ENCODE measurements around the gene RUSC2.
"Not testable (repeated sequence)": the region's sequence is repeated elsewhere in the genome, so short reads cannot be mapped to it uniquely, and the experiment has no call there.

The RUSC2 gene

DNA sequence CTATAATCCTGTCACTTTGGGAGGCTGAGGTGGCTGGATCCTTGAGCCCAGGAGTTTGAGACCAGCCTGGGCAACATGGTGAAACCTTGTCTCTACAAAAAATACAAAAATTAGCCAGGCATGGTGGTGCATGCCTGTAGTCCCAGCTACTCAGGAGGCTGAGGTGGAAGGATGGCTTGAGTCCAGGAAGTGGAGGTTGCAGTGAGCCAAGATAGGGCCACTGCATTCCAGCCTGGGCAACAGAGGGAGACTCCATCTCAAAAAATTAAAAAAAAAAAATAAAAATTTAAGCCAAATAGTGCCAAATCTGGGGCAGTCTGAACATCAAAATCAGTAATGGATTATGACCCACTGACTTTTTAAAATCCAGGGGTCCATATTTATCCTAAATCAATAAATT is 33.6 kb downstream of the RUSC2 start:
- DNase-seq (ENCODE audit: low read depth): not testable (repeated sequence)

DNA sequence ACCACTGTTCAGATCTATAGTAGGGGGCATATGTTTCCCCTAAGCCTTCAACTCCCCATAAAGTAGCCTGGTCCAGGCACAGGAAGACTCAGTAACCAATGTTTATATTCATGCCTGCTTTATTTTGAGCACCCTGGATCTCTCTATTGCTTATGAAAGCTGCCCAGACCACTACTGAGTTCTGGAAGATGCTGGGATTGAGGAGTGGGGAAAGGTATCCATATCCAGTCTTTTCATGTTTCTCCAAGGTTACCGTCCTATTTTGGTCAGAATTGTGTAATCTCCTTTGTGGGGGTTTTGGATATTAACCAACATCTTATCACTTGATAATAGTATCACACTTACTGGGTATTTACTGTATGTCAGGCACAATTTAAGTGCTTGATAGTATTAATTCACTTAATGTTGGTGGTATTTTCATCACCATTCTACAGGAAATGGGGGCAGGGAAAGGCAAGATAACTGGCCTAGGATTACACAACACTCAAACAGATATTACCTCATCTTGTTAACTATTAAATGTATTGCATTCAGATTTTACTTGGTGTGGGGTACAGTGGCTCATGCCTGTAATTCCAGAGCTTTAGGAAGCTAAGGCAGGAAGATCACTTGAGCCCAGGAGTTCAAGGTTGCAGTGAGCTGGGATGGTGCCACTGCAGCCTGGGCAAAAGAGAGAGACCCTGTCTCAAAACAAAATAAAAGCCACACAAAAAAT is 36.3 kb downstream of the RUSC2 start:
- no peak for DNase-seq (ENCODE audit: low read depth)

DNA sequence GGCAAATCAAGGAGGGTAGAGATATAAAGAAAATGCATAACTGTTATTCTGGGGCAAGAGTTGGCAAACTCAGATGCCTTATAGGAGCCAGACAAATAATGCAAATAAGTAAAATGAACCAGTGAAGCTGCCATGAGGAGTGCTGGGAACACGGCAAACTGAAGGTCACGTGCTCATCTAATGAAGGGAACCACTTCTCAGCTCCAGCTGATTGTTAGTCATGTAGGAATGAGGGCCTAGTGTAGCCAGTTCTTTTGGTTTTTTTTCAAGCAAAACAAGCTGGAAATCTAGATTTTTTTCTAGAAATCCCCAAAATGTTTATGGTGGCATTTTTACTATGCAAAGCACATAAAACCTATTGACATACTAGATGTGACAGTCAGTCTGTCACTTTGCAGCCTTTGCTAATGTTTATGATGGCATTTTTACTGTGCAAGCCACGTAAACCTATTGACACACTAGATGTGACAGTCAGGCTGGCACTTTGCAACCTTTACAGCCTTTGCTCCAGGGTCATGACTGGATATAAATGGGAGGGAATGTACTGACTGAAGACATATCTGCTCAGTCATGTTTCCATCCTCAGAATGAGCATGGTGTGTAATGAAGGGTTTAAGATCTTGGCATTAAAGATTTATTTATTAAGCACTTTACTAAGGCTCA is 39.4 kb downstream of the RUSC2 start:
- no peak for DNase-seq (ENCODE audit: low read depth)

DNA sequence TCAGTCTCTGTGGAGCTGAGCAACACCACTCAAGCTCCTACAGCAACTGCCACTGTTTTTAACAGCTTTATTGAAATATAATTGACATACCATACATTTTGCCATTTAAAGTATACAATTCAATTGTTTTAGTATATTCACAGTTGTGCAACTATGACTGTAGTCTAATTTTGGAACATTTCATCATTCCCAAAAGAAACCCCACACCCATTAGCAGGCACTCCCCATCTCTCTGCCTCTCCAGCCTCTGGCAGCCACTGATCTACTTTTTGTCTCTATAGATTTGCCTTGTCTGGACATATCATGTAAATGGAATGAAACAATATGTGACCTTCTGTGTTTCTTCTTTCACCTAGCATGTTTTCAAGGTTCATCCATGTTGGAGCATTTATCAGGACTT is 43.5 kb downstream of the RUSC2 start:
- DNase-seq (ENCODE audit: low read depth): no peak

DNA sequence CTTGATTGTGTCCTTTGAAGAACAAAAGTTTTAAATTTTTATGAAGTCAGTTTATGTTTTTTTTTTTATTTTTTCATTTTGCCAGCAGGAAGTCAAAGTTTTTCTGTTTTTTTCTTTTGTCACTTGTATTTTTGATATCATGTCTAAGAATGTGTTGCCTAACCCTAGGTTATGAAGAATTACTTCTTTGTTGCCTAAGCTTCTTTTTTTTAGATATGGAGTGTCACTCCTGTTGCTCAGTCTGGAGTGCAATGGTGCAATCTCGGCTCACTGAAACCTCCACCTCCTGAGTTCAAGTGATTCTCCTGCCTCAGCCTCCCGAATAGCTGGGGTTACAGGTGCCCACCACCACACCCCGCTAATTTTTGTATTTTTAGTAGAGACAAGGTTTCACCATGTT is 45.0 kb downstream of the RUSC2 start:
- DNase-seq (ENCODE audit: low read depth): not testable (repeated sequence)

DNA sequence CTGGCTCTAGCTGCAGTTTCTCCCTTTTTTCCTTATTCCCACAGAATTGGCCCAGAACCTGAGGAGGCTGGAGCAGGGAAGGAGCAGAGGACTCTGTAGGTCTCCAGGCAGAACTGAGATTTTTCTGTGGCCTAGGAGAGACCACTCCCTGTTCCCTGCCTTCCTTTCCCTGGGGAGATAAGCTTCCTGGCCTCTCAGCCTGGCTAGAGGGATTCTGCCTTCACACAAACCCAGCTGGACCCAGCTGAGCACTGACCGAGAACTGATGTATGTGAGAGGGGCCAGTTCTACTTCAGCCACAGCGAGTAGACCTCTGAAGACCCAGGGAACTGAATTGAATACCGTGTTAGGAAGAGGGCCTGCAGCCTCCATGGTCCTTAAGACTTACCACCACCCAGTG is 48.0 kb downstream of the RUSC2 start:
- DNase-seq (ENCODE audit: low read depth): no peak

DNA sequence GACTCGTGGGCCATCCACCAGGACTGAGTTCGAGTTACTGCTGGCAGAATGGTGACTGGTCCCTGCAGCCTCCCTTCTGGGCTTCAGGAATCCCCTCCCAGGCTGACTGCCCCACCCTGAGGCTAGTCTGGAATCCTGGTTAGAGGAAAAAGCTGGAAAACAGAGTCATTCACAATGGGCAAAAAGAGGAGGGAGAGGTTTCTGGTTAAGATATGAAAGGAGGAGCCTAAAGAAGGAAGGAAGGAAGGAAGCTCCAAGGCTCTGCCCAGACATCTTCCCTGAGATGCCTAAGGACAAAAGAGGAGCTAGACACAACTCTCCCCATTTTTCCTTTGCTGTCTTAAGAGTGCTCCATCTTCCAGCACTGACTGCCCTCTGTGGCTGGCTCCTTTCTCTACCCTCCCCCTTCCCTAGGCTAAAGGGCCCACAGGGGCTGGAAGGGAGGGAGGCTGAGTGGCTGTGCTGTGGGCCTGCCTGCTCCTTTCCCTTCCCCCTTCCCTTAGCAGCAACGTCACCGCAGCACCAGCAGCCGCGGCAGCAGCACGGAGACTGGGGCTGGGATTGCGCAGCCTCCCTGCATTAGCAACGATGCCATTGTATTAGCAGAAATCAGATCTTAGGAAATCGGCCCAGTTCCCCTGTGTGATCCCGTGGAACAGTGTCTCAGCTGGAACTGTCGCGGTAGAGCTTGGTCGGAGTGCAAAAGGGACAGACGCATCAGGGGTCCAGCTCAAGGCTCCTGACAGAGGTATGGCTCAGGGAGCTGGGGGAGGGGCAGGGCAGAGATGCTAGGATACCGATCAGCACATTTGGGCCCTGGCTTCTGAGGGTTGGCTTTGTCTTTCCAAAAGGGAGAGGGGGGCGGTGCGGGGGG is 48.7 kb downstream of the RUSC2 start:
- DNase-seq (ENCODE audit: low read depth): no peak
